Stimulated activated CD8-positive, alpha-beta memory T cell treated with anti-CD3 and anti-CD28 coated beads, Interleukin-7, amount 100 ng/mL, for 4 hours (primary cell): Measurements from ENCODE around the gene BCL6B.
"Not testable (repeated sequence)": the region's sequence is repeated elsewhere in the genome, so short reads cannot be mapped to it uniquely, and the experiment has no call there.

ENCODE experiments used
- DNase-seq, 2 donors: peaks; one replicate each; pipeline ENCODE4 v3.0.0-alpha.2; 2020; ENCODE audit warnings: low read depth in 2 of 2

Gene BCL6B

GRCh38 chr17:7022781-7023571 lies at the start of gene BCL6B:
BCL6B (plus strand) TSS chr17:7023050; CDS start chr17:7023672, 622 bp downstream.
- no peak for DNase-seq

GRCh38 chr17:6979440-6979839 lies 43.4 kb upstream of the BCL6B start:
- DNase-seq, result not testable (repeated sequence)

- no peak for DNase-seq
Measured at GRCh38 chr17:6981426-6981825, 41.4 kb upstream of the BCL6B start.

- no peak for DNase-seq
Measured at GRCh38 chr17:6985266-6985665, 37.6 kb upstream of the BCL6B start.

- DNase-seq, result no peak
Measured at GRCh38 chr17:6986676-6987075, 36.2 kb upstream of the BCL6B start.

GRCh38 chr17:6989779-6990178 lies 33.1 kb upstream of the BCL6B start:
- DNase-seq, result no peak

GRCh38 chr17:6993613-6994056 lies 29.2 kb upstream of the BCL6B start:
- DNase-seq, result not testable (repeated sequence)

GRCh38 chr17:6994118-6994598 lies 28.7 kb upstream of the BCL6B start:
- no peak for DNase-seq

GRCh38 chr17:6994666-6995256 lies 28.1 kb upstream of the BCL6B start:
- DNase-seq, result no peak

- no peak for DNase-seq
Measured at GRCh38 chr17:6995500-6996255, 27.2 kb upstream of the BCL6B start, which contains the start of gene ALOX12. ALOX12 (plus strand) TSS chr17:6996049; CDS start chr17:6996118, 69 bp downstream.

- DNase-seq, result no peak
Measured at GRCh38 chr17:6996256-6997011, 26.4 kb upstream of the BCL6B start.

- DNase-seq, result no peak
Measured at GRCh38 chr17:6997171-6997570, 25.7 kb upstream of the BCL6B start.

- DNase-seq, result no peak
Measured at GRCh38 chr17:6998855-6999508, 23.9 kb upstream of the BCL6B start.

- DNase-seq, result no peak
Measured at GRCh38 chr17:7001318-7001961, 21.4 kb upstream of the BCL6B start.

GRCh38 chr17:7002288-7003047 lies 20.4 kb upstream of the BCL6B start:
- DNase-seq, result no peak

GRCh38 chr17:7003745-7004144 lies 19.1 kb upstream of the BCL6B start:
- DNase-seq, result no peak

GRCh38 chr17:7004398-7005253 lies 18.2 kb upstream of the BCL6B start:
- no peak for DNase-seq

- DNase-seq, result no peak
Measured at GRCh38 chr17:7005716-7006115, 17.1 kb upstream of the BCL6B start.

- DNase-seq, result no peak
Measured at GRCh38 chr17:7007143-7007542, 15.7 kb upstream of the BCL6B start.
